ENCODE measurements around the gene PSTPIP1. TPM values are rescaled to one million over a fixed set of nuclear protein-coding genes. Genes with fewer than 3 reads are reported as not detected.

PSTPIP1 gene
- total and polyA plus RNA-seq, 2 donors (not counting 1 experiment from before 2014, with no cell fraction given) = 0.56 to 1.5 TPM

GRCh38 chr15:77070495-77071304 is 75.8 kb downstream of the PSTPIP1 start, which contains the start of gene TSPAN3:
Gene TSPAN3 (minus strand): TSS chr15:77071109. CDS start chr15:77070954, 155 bp downstream.
- Histone ChIP-seq H3K79me2 (ENCODE audit: control insufficient read depth, insufficient read depth, low read length) (peaks cover 41% of the 10 kb centered on the region), H3K4me2 (ENCODE audit: extremely low read depth, insufficient read depth, low read length) (peak within 1 kb of the TSS; percentile 94)

GRCh38 chr15:77071305-77072223 is 76.6 kb downstream of the PSTPIP1 start:
- no peaks in the 10 kb centered on the region for H3K36me3 ChIP-seq (ENCODE audit: control insufficient read depth, insufficient read depth, low read length)
- H3K4me3 ChIP-seq (replicated peaks in 1 of 4; ENCODE audit: control extremely low read depth in 1 of 4, insufficient read depth in 1 of 4, low read depth in 3 of 4, low read length in 4 of 4) = peak overlapping the region in 2 of 4 experiments; percentile 11 to 80
- H3K79me2 ChIP-seq (ENCODE audit: control insufficient read depth, insufficient read depth, low read length) = peaks cover 33% of the 10 kb centered on the region
- H3K4me1 ChIP-seq (ENCODE audit: control insufficient read depth, extremely low read depth, insufficient read depth, low read length) = peaks cover 6% of the 10 kb centered on the region
- no peak overlapping the region for H3K9ac ChIP-seq (ENCODE audit: insufficient read depth, low read length)
- H3K27me3 ChIP-seq (ENCODE audit: control insufficient read depth, insufficient read depth, low read length) = peaks cover 3% of the 10 kb centered on the region
- no peaks in the 10 kb centered on the region for H3K9me3 ChIP-seq (ENCODE audit: control insufficient read depth, insufficient read depth, low read depth, low read length)
- peak overlapping the region; percentile 38 for H3K4me2 ChIP-seq (ENCODE audit: extremely low read depth, insufficient read depth, low read length)
- DNase-seq (ENCODE audit: low read depth in 2 of 2) = peak in 1 of 2 donors; percentile 32
- H2AFZ ChIP-seq (ENCODE audit: low read length) = peak overlapping the region; percentile 64
- no peak overlapping the region for H3K27ac ChIP-seq (ENCODE audit: insufficient read depth, low read length)
- H4K20me1 ChIP-seq (ENCODE audit: control insufficient read depth, extremely low read depth, insufficient read depth, low read length) = no peaks in the 10 kb centered on the region
- TF ChIP-seq, protein P1, sequence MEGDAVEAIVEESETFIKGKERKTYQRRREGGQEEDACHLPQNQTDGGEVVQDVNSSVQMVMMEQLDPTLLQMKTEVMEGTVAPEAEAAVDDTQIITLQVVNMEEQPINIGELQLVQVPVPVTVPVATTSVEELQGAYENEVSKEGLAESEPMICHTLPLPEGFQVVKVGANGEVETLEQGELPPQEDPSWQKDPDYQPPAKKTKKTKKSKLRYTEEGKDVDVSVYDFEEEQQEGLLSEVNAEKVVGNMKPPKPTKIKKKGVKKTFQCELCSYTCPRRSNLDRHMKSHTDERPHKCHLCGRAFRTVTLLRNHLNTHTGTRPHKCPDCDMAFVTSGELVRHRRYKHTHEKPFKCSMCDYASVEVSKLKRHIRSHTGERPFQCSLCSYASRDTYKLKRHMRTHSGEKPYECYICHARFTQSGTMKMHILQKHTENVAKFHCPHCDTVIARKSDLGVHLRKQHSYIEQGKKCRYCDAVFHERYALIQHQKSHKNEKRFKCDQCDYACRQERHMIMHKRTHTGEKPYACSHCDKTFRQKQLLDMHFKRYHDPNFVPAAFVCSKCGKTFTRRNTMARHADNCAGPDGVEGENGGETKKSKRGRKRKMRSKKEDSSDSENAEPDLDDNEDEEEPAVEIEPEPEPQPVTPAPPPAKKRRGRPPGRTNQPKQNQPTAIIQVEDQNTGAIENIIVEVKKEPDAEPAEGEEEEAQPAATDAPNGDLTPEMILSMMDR (conservative IDR thresholded peaks at IDR 0.05 in 1 of 2, IDR thresholded peaks at IDR 0.05 in 1 of 2; ENCODE audit: low read depth in 1 of 2, low read length in 2 of 2) = no peak
- no peak for TF ChIP-seq EZH2 (IDR thresholded peaks at IDR 0.05; ENCODE audit: low read length, missing control alignments)

More at GRCh38 chr15:77070495-77071304, 75.8 kb downstream of the PSTPIP1 start, which contains the start of gene TSPAN3:
- H3K36me3 ChIP-seq (ENCODE audit: control insufficient read depth, insufficient read depth, low read length) = no peaks in the 10 kb centered on the region
- H3K27ac ChIP-seq (ENCODE audit: insufficient read depth, low read length) = peak within 1 kb of the TSS; percentile 77
- peak within 1 kb of the TSS; percentile 70 for H2AFZ ChIP-seq (ENCODE audit: low read length)
- peaks cover 6% of the 10 kb centered on the region for H3K4me1 ChIP-seq (ENCODE audit: control insufficient read depth, extremely low read depth, insufficient read depth, low read length)
- DNase-seq (ENCODE audit: low read depth in 2 of 2) = peak; percentile 89 to 91
- peak within 1 kb of the TSS; percentile 80 to 84 (median 83) for H3K4me3 ChIP-seq (replicated peaks in 1 of 4; ENCODE audit: control extremely low read depth in 1 of 4, insufficient read depth in 1 of 4, low read depth in 3 of 4, low read length in 4 of 4)
- no peaks in the 10 kb centered on the region for H3K9me3 ChIP-seq (ENCODE audit: control insufficient read depth, insufficient read depth, low read depth, low read length)
- TF ChIP-seq, protein P1 (conservative IDR thresholded peaks at IDR 0.05 in 1 of 2, IDR thresholded peaks at IDR 0.05 in 1 of 2; ENCODE audit: low read depth in 1 of 2, low read length in 2 of 2) = no peak
- TF ChIP-seq EZH2 (IDR thresholded peaks at IDR 0.05; ENCODE audit: low read length, missing control alignments) = no peak
- H3K27me3 ChIP-seq (ENCODE audit: control insufficient read depth, insufficient read depth, low read length) = peaks cover 3% of the 10 kb centered on the region
- peak within 1 kb of the TSS; percentile 81 for H3K9ac ChIP-seq (ENCODE audit: insufficient read depth, low read length)
- H4K20me1 ChIP-seq (ENCODE audit: control insufficient read depth, extremely low read depth, insufficient read depth, low read length) = no peaks in the 10 kb centered on the region

- Histone ChIP-seq H3K27me3 (ENCODE audit: control insufficient read depth, insufficient read depth, low read length) (peaks cover 3% of the 10 kb centered on the region), H3K36me3 (ENCODE audit: control insufficient read depth, insufficient read depth, low read length) (no peaks in the 10 kb centered on the region), H3K4me3 (replicated peaks in 1 of 4; ENCODE audit: control extremely low read depth in 1 of 4, insufficient read depth in 1 of 4, low read depth in 3 of 4, low read length in 4 of 4) (no peak overlapping the region), H3K79me2 (ENCODE audit: control insufficient read depth, insufficient read depth, low read length) (peaks cover 10% of the 10 kb centered on the region), H2AFZ (ENCODE audit: low read length) (no peak overlapping the region), H3K4me1 (ENCODE audit: control insufficient read depth, extremely low read depth, insufficient read depth, low read length) (no peaks in the 10 kb centered on the region), H3K4me2 (ENCODE audit: extremely low read depth, insufficient read depth, low read length) (no peak overlapping the region), H3K27ac (ENCODE audit: insufficient read depth, low read length) (no peak overlapping the region), H3K9ac (ENCODE audit: insufficient read depth, low read length) (no peak overlapping the region), H3K9me3 (ENCODE audit: control insufficient read depth, insufficient read depth, low read depth, low read length) (no peaks in the 10 kb centered on the region), H4K20me1 (ENCODE audit: control insufficient read depth, extremely low read depth, insufficient read depth, low read length) (no peaks in the 10 kb centered on the region)
- TF ChIP-seq, protein P1 (conservative IDR thresholded peaks at IDR 0.05 in 1 of 2, IDR thresholded peaks at IDR 0.05 in 1 of 2; ENCODE audit: low read depth in 1 of 2, low read length in 2 of 2) = no peak
- TF ChIP-seq EZH2 (IDR thresholded peaks at IDR 0.05; ENCODE audit: low read length, missing control alignments) = no peak
- no peak for DNase-seq (ENCODE audit: low read depth in 2 of 2)
Observed at GRCh38 chr15:77074350-77074749, 79.4 kb downstream of the PSTPIP1 start.
